Fibroblast of lung (primary cell): Measurements from ENCODE around the gene TAGLN2.

Source experiments
- EZH2 ChIP-seq: IDR thresholded peaks from 2 replicates; pipeline ENCODE4 v1.5.1; 2012; ENCODE audit warnings: low read length, control low read depth, mild to moderate bottlenecking; ENCODE audit errors: missing control alignments
- TF ChIP-seq, protein P1 (sequence below), 2 donors: IDR thresholded peaks in 1 of 2; conservative IDR thresholded peaks in 1 of 2; 1 replicate in 1 of 2; 2 replicates in 1 of 2; pipeline ENCODE4 v1.5.1; 2011 to 2012; ENCODE audit warnings: low read length in 2 of 2, control low read depth in 1 of 2, inconsistent platforms in 1 of 2, low read depth in 1 of 2, mild to moderate bottlenecking in 1 of 2

DNA sequence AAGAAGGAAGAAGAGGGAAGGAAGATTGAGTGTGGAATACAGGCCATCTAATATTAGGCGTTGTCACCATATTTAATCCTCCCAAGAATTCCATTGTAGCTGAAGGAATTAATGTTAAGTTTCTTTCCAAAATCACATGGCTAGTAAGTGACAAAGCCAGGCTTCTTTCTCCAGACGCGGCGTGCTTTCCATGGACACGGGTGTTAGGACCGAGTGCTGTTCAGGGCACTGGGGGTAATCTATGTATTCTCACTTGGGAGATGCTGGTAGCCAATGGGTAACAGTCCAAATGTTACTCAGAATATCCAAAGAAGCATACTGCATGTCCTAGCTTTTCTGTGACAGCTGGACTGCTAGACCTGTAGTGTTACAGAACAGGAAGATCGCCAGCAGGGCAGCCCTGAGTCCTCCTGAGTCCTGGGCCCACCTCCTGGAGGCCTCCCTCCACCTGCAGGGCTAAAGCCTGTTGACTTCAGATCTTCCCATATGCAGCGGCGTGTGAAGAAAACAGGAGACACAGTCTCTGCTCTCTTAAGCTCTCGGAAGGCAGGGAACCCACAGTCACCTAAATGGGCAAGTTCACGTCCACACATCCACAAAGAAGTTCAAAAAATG is 14.8 kb upstream of the TAGLN2 start:
- TF ChIP-seq, protein P1, sequence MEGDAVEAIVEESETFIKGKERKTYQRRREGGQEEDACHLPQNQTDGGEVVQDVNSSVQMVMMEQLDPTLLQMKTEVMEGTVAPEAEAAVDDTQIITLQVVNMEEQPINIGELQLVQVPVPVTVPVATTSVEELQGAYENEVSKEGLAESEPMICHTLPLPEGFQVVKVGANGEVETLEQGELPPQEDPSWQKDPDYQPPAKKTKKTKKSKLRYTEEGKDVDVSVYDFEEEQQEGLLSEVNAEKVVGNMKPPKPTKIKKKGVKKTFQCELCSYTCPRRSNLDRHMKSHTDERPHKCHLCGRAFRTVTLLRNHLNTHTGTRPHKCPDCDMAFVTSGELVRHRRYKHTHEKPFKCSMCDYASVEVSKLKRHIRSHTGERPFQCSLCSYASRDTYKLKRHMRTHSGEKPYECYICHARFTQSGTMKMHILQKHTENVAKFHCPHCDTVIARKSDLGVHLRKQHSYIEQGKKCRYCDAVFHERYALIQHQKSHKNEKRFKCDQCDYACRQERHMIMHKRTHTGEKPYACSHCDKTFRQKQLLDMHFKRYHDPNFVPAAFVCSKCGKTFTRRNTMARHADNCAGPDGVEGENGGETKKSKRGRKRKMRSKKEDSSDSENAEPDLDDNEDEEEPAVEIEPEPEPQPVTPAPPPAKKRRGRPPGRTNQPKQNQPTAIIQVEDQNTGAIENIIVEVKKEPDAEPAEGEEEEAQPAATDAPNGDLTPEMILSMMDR (conservative IDR thresholded peaks at IDR 0.05 in 1 of 2, IDR thresholded peaks at IDR 0.05 in 1 of 2; ENCODE audit: low read depth in 1 of 2, low read length in 2 of 2) = no peak
- TF ChIP-seq EZH2 = no peak
